HEK293 (cell line): ENCODE data around the gene MAD2L2.

Experiments used
- CTCF ChIP-seq: fragments of 450-650 bp; formaldehyde crosslinking; IDR thresholded peaks from 2 replicates; pipeline ENCODE4 v1.5.1; 2016; ENCODE audit warnings: missing biosample characterization, missing genetic modification characterization
- KLF7 ChIP-seq: fragments of 450-650 bp; formaldehyde crosslinking; IDR thresholded peaks from 2 replicates; pipeline ENCODE4 v1.5.1; 2016; ENCODE audit warnings: missing biosample characterization, missing genetic modification characterization, borderline replicate concordance
- PBX3 ChIP-seq: sonication (generic); formaldehyde crosslinking; IDR thresholded peaks from 2 replicates; pipeline ENCODE4 v1.8.1; 2022; ENCODE audit warnings: mild to moderate bottlenecking, moderate library complexity, missing genetic modification reagents
- TSHZ1 ChIP-seq: fragments of 450-650 bp; formaldehyde crosslinking; IDR thresholded peaks from 2 replicates; pipeline ENCODE4 v1.5.1; 2016; ENCODE audit warnings: missing biosample characterization, missing genetic modification characterization, borderline replicate concordance
- YY2 ChIP-seq: fragments of 450-650 bp; formaldehyde crosslinking; IDR thresholded peaks from 2 replicates; pipeline ENCODE4 v1.5.1; 2016; ENCODE audit warnings: missing biosample characterization, missing genetic modification characterization
- ZNF112 ChIP-seq: fragments of 450-650 bp; formaldehyde crosslinking; IDR thresholded peaks from 2 replicates; pipeline ENCODE4 v1.5.0; 2017; ENCODE audit warnings: missing biosample characterization, missing genetic modification characterization
- ZNF398 ChIP-seq: fragments of 450-650 bp; formaldehyde crosslinking; IDR thresholded peaks from 2 replicates; pipeline ENCODE4 v1.5.1; 2017; ENCODE audit warnings: missing biosample characterization, missing genetic modification characterization
- ZNF544 ChIP-seq: fragments of 450-650 bp; formaldehyde crosslinking; IDR thresholded peaks from 2 replicates; pipeline ENCODE4 v1.5.0; 2017; ENCODE audit warnings: missing biosample characterization, missing genetic modification characterization
- ZNF639 ChIP-seq: fragments of 450-650 bp; formaldehyde crosslinking; IDR thresholded peaks from 2 replicates; pipeline ENCODE4 v1.5.1; 2016; ENCODE audit warnings: missing biosample characterization, missing genetic modification characterization
- ZNF785 ChIP-seq: fragments of 450-650 bp; formaldehyde crosslinking; IDR thresholded peaks from 2 replicates; pipeline ENCODE4 v1.5.1; 2016; ENCODE audit warnings: missing biosample characterization, missing genetic modification characterization

GRCh38 chr1:11728126-11728806, 47.3 kb upstream of the MAD2L2 start:
- no peak for TF ChIP-seq ZNF639 (tag by site-specific recombination)
- no peak for TF ChIP-seq CTCF (tag by site-specific recombination)
- TF ChIP-seq PBX3: no peak
- TF ChIP-seq ZNF112 (tag by site-specific recombination): no peak
- TF ChIP-seq YY2 (tag by site-specific recombination): no peak
- no peak for TF ChIP-seq ZNF398 (tag by site-specific recombination)
- TF ChIP-seq ZNF544 (tag by site-specific recombination): no peak
- no peak for TF ChIP-seq KLF7 (tag by site-specific recombination)
- no peak for TF ChIP-seq ZNF785 (tag by site-specific recombination)
- no peak for TF ChIP-seq TSHZ1 (tag by site-specific recombination)
